HEK293T (cell line): ENCODE data around the gene NARF.

Source experiments
- CTCF ChIA-PET: fragments of 350-600 bp; formaldehyde crosslinking; extraction: SDS; loops from one replicate; lab custom pipeline; 2021; ENCODE audit warnings: antibody characterized with exemption, inconsistent platforms; lab: Yijun Ruan, JAX
- POLR2A ChIA-PET: fragments of 350-600 bp; formaldehyde crosslinking; extraction: SDS; loops from one replicate; lab custom pipeline; 2020; ENCODE audit warnings: antibody characterized with exemption, inconsistent platforms; lab: Yijun Ruan, JAX
- DNase-seq: peaks from one replicate; pipeline ENCODE4 v3.0.0; 2012; ENCODE audit warnings: mixed read lengths; ENCODE audit errors: extremely low spot score
- ARNT ChIP-seq: fragments of 450-650 bp; IDR thresholded peaks from 2 replicates; pipeline ENCODE4 v1.6.1; 2017; ENCODE audit warnings: mild to moderate bottlenecking
- BHLHE40 ChIP-seq: fragments of 450-650 bp; IDR thresholded peaks from 2 replicates; pipeline ENCODE4 v1.6.1; 2016; ENCODE audit warnings: mild to moderate bottlenecking, moderate library complexity, borderline replicate concordance
- CTBP1 ChIP-seq: fragments of 450-650 bp; IDR thresholded peaks from 2 replicates; pipeline ENCODE4 v1.6.1; 2016; ENCODE audit warnings: borderline replicate concordance
- ELF4 ChIP-seq: fragments of 450-650 bp; IDR thresholded peaks from 2 replicates; pipeline ENCODE4 v1.6.1; 2017; ENCODE audit warnings: antibody characterized with exemption
- FOXA1 ChIP-seq: fragments of 450-650 bp; IDR thresholded peaks from 2 replicates; pipeline ENCODE4 v1.6.1; 2016; ENCODE audit warnings: mild to moderate bottlenecking
- FOXK2 ChIP-seq: fragments of 450-650 bp; IDR thresholded peaks from 2 replicates; pipeline ENCODE4 v1.6.1; 2016; ENCODE audit warnings: mild to moderate bottlenecking
- FOXM1 ChIP-seq: fragments of 450-650 bp; IDR thresholded peaks from 2 replicates; pipeline ENCODE4 v1.6.1; 2017; ENCODE audit warnings: mild to moderate bottlenecking, borderline replicate concordance
- HDGF ChIP-seq: fragments of 450-650 bp; IDR thresholded peaks from 2 replicates; pipeline ENCODE4 v1.6.1; 2017; ENCODE audit warnings: antibody characterized with exemption, borderline replicate concordance
- L3MBTL2 ChIP-seq: fragments of 450-650 bp; conservative IDR thresholded peaks from 2 replicates; pipeline ENCODE4 v1.6.1; 2016; ENCODE audit warnings: mild to moderate bottlenecking
- LEF1 ChIP-seq: fragments of 450-650 bp; IDR thresholded peaks from 2 replicates; pipeline ENCODE4 v1.6.1; 2017; ENCODE audit warnings: mild to moderate bottlenecking, borderline replicate concordance
- NFRKB ChIP-seq: fragments of 450-650 bp; IDR thresholded peaks from 2 replicates; pipeline ENCODE4 v1.6.1; 2016; ENCODE audit warnings: mild to moderate bottlenecking, moderate library complexity
- PKNOX1 ChIP-seq: fragments of 450-650 bp; IDR thresholded peaks from 2 replicates; pipeline ENCODE4 v1.6.1; 2016
- SP1 ChIP-seq: fragments of 450-650 bp; IDR thresholded peaks from 2 replicates; pipeline ENCODE4 v1.6.1; 2017
- SUZ12 ChIP-seq: fragments of 450-650 bp; IDR thresholded peaks from 2 replicates; pipeline ENCODE4 v1.6.1; 2016; ENCODE audit warnings: mild to moderate bottlenecking
- TARDBP ChIP-seq: fragments of 450-650 bp; IDR thresholded peaks from 2 replicates; pipeline ENCODE4 v1.6.1; 2016
- ZNF384 ChIP-seq: fragments of 450-650 bp; IDR thresholded peaks from 2 replicates; pipeline ENCODE4 v1.6.1; 2016

NARF gene

GRCh38 chr17:82446649-82447048 lies 11.9 kb upstream of the NARF start:
- ChIA-PET CTCF (no interaction called here), POLR2A (interaction anchor here (1.3 kb wide), 1 partner anchor 11 kb away, joined by 3 read pairs; the partner anchor contains the start of gene NARF)
- DNase-seq = no peak
- TF ChIP-seq SUZ12 (no peak), ELF4 (no peak), SP1 (no peak), PKNOX1 (no peak), HDGF (no peak), LEF1 (no peak), NFRKB (no peak), ZNF384 (no peak), FOXM1 (no peak), TARDBP (no peak), CTBP1 (no peak), FOXA1 (no peak), FOXK2 (no peak), BHLHE40 (no peak), ARNT (no peak), L3MBTL2 (no peak)

- CTCF ChIA-PET = no interaction called here
- no peak for DNase-seq
- POLR2A ChIA-PET = interaction anchor here (0.6 to 1.3 kb wide), 2 partner anchors 10 to 49 kb away, joined by 3 read pairs; partner anchors contain the start of gene NARF
- TF ChIP-seq SUZ12 = no peak
- no peak for TF ChIP-seq SP1
- TF ChIP-seq ZNF384 = no peak
- TF ChIP-seq ELF4 = no peak
- TF ChIP-seq HDGF = no peak
- no peak for TF ChIP-seq FOXK2
- no peak for TF ChIP-seq PKNOX1
- TF ChIP-seq NFRKB = no peak
- TF ChIP-seq BHLHE40 = no peak
- TF ChIP-seq LEF1 = no peak
- TF ChIP-seq FOXA1 = no peak
- no peak for TF ChIP-seq L3MBTL2
- TF ChIP-seq FOXM1 = no peak
- TF ChIP-seq ARNT = no peak
- TF ChIP-seq CTBP1 = no peak
- TF ChIP-seq TARDBP = no peak
Measured at GRCh38 chr17:82447876-82448275, 10.7 kb upstream of the NARF start.

GRCh38 chr17:82449131-82449882 lies 9.2 kb upstream of the NARF start:
- no peak for DNase-seq
- CTCF ChIA-PET = interaction anchor here (0.9 kb wide), 1 partner anchor 96 kb away, joined by 3 read pairs; no protein-coding TSS in a partner anchor

GRCh38 chr17:82449883-82450356 lies 8.6 kb upstream of the NARF start:
- CTCF ChIA-PET = interaction anchor here (0.9 kb wide), 1 partner anchor 95 kb away, joined by 3 read pairs; no protein-coding TSS in a partner anchor
- POLR2A ChIA-PET = interaction anchor here (0.6 kb wide), 1 partner anchor 8 kb away, joined by 3 read pairs; no protein-coding TSS in a partner anchor
- no peak for TF ChIP-seq NFRKB
- no peak for TF ChIP-seq CTBP1
- TF ChIP-seq SP1 = no peak
- TF ChIP-seq PKNOX1 = no peak
- no peak for TF ChIP-seq TARDBP
- TF ChIP-seq ELF4 = no peak
- TF ChIP-seq FOXK2 = no peak
- no peak for TF ChIP-seq L3MBTL2
- DNase-seq = no peak

More at GRCh38 chr17:82449131-82449882, 9.2 kb upstream of the NARF start:
- POLR2A ChIA-PET = interaction anchor here (0.5 to 0.6 kb wide), 2 partner anchors 8 to 137 kb away, joined by 3 read pairs; no protein-coding TSS in a partner anchor
- TF ChIP-seq PKNOX1 (no peak), FOXM1 (no peak), SP1 (no peak), TARDBP (no peak), BHLHE40 (no peak), NFRKB (no peak), FOXK2 (no peak), CTBP1 (no peak), ELF4 (no peak)

- peak; percentile 97 for DNase-seq
- POLR2A ChIA-PET = no interaction called here
- TF ChIP-seq SP1 (no peak), NFRKB (no peak), ELF4 (peak; percentile 95), FOXK2 (no peak), BHLHE40 (no peak), CTBP1 (no peak)
- CTCF ChIA-PET = interaction anchor here (0.9 kb wide), 1 partner anchor 95 kb away, joined by 3 read pairs; no protein-coding TSS in a partner anchor
Measured at GRCh38 chr17:82450357-82451106, 8.0 kb upstream of the NARF start, which contains the start of gene CYBC1. TSS of gene CYBC1 (minus strand) at chr17:82450752. CDS start at chr17:82449254, 1,498 bp downstream.
